OCI-LY3 (cell line): Measurements from ENCODE around the gene ECM2.

Source experiments
- EZH2phosphoT487 ChIP-seq: fragments of 200-600 bp; shearing (Covaris generic); IDR thresholded peaks from 2 replicates; pipeline ENCODE4 v1.6.1; 2018; ENCODE audit warnings: antibody characterized with exemption, mixed run types, low read depth
- TF ChIP-seq, protein P1 (sequence below): fragments of 200-600, 300-600 bp; sonication (generic); IDR thresholded peaks from 2 replicates; pipeline ENCODE4 v1.5.1; 2014; ENCODE audit warnings: antibody characterized with exemption, low read length, low read depth

DNA sequence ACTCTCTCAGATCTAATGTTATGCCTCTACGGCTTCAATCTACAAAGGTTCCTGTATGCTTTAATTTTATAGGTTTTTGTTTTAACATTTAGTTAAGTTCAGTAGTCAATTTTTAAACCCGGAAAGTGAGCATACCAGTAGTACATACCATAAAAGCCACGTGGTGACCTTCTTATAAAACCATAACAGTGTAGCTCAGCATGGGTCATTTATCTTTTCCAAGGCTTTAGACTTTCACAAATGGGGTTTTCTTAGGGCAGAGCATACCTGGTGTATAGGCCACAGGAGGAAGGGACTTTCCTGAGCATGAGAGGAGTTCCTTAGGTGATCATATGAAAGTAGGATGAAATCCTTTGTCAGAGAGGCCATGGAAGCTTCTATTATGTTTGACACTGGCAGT is 23.2 kb downstream of the ECM2 start:
- TF ChIP-seq, protein P1, sequence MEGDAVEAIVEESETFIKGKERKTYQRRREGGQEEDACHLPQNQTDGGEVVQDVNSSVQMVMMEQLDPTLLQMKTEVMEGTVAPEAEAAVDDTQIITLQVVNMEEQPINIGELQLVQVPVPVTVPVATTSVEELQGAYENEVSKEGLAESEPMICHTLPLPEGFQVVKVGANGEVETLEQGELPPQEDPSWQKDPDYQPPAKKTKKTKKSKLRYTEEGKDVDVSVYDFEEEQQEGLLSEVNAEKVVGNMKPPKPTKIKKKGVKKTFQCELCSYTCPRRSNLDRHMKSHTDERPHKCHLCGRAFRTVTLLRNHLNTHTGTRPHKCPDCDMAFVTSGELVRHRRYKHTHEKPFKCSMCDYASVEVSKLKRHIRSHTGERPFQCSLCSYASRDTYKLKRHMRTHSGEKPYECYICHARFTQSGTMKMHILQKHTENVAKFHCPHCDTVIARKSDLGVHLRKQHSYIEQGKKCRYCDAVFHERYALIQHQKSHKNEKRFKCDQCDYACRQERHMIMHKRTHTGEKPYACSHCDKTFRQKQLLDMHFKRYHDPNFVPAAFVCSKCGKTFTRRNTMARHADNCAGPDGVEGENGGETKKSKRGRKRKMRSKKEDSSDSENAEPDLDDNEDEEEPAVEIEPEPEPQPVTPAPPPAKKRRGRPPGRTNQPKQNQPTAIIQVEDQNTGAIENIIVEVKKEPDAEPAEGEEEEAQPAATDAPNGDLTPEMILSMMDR: no peak
- TF ChIP-seq EZH2phosphoT487: no peak
